ENCODE results near the gene PPIL4.

Gene PPIL4

GRCh38 chr6:149545754-149546471 lies at the start of gene PPIL4:
PPIL4 (minus strand) TSS chr6:149546043; CDS start chr6:149546005, 38 bp downstream.
- DNase-seq: peak; percentile 86 to 90

- DNase-seq: no peak
These were observed 47.6 kb upstream of the PPIL4 start for GRCh38 chr6:149593408-149593807.

GRCh38 chr6:149592983-149593382 lies 47.1 kb upstream of the PPIL4 start:
- no peak for DNase-seq

- no peak for DNase-seq
These were observed 40.3 kb upstream of the PPIL4 start for GRCh38 chr6:149586149-149586548.

GRCh38 chr6:149581349-149581748 lies 35.5 kb upstream of the PPIL4 start:
- DNase-seq: no peak

- no peak for DNase-seq
These were observed 35.0 kb upstream of the PPIL4 start for GRCh38 chr6:149580880-149581279.

- no peak for DNase-seq
These were observed 22.2 kb upstream of the PPIL4 start for GRCh38 chr6:149567945-149568585.

GRCh38 chr6:149567194-149567586 lies 21.3 kb upstream of the PPIL4 start:
- no peak for DNase-seq

- peak in 1 of 2 experiments; percentile 45 for DNase-seq
These were observed 20.8 kb upstream of the PPIL4 start for GRCh38 chr6:149566410-149567193.

- peak; percentile 87 for DNase-seq
These were observed 19.9 kb upstream of the PPIL4 start, which contains the start of gene GINM1 for GRCh38 chr6:149565527-149566409. GINM1 (plus strand) TSS chr6:149566375; CDS start chr6:149566415, 40 bp downstream.

- DNase-seq: no peak
These were observed 18.1 kb upstream of the PPIL4 start for GRCh38 chr6:149563928-149564325.

- DNase-seq: no peak
These were observed 17.5 kb upstream of the PPIL4 start for GRCh38 chr6:149563203-149563927.

GRCh38 chr6:149560736-149561135 lies 14.9 kb upstream of the PPIL4 start:
- DNase-seq: no peak

GRCh38 chr6:149559389-149559788 lies 13.5 kb upstream of the PPIL4 start:
- DNase-seq: no peak

GRCh38 chr6:149558029-149558428 lies 12.2 kb upstream of the PPIL4 start:
- no peak for DNase-seq

- no peak for DNase-seq
These were observed 6.1 kb upstream of the PPIL4 start for GRCh38 chr6:149551920-149552319.

- peak in 1 of 2 experiments; percentile 1 for DNase-seq
These were observed 537 bp downstream of the PPIL4 start for GRCh38 chr6:149545258-149545753.

- no peak for DNase-seq
These were observed 1.1 kb downstream of the PPIL4 start for GRCh38 chr6:149544646-149545257.

GRCh38 chr6:149541139-149541538 lies 4.7 kb downstream of the PPIL4 start:
- no peak for DNase-seq

GRCh38 chr6:149534742-149535141 lies 11.1 kb downstream of the PPIL4 start:
- DNase-seq: no peak

GRCh38 chr6:149529650-149530049 lies 16.2 kb downstream of the PPIL4 start:
- DNase-seq: no peak
